PFSK-1 (cell line): ENCODE measurements around the gene FAAH.

ENCODE experiments used
- POLR2AphosphoS5 ChIP-seq: IDR thresholded peaks from 2 replicates; pipeline ENCODE4 v1.6.1; 2012; ENCODE audit warnings: low read depth, mild to moderate bottlenecking, control low read depth, low read length, moderate library complexity
- TAF1 ChIP-seq: IDR thresholded peaks from 2 replicates; pipeline ENCODE4 v1.6.1; 2012; ENCODE audit warnings: low read length, control low read depth, borderline replicate concordance; ENCODE audit not compliant: insufficient read depth

DNA sequence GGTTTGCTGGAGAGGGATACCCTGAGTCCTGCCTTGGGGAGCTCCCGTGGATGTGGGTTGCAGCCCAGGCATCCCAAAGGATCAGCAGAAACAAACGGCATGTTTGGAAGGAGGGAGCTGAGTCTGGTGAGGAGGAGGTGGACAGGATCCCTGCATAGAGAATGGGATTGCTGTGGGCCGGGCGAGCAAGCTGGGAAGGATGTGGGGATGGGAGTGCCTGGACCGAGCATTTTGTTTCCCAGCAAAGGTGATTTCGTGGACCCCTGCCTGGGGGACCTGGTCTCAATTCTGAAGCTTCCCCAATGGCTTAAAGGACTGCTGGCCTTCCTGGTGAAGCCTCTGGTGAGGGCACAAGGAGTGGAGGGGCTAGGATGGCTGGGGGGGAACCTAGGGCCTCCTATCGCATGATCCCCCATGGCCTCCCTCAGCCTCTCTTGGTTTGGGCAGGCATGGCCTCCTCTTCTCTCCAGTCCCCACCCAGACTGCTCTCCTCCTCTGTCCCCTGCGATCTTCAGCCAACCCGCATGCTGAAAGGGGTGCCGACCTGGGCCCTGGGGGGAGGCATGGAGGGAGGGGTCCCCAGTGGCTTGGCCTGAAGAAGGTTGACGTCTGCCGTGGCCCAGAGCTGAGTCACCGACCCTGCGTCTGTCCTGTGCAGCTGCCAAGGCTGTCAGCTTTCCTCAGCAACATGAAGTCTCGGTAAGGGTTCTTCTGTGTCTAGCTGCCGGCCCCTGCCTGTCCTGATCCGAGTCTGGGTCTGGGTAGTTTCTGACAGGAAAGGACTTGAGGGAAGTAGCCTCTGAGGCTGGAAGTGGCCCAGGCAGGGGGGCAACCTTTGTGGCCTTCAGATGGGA lies 16.3 kb downstream of the FAAH start:
- TF ChIP-seq TAF1 (no peak), POLR2AphosphoS5 (no peak)
